ENCODE measurements around the gene TRIM59.

TRIM59 gene

DNA sequence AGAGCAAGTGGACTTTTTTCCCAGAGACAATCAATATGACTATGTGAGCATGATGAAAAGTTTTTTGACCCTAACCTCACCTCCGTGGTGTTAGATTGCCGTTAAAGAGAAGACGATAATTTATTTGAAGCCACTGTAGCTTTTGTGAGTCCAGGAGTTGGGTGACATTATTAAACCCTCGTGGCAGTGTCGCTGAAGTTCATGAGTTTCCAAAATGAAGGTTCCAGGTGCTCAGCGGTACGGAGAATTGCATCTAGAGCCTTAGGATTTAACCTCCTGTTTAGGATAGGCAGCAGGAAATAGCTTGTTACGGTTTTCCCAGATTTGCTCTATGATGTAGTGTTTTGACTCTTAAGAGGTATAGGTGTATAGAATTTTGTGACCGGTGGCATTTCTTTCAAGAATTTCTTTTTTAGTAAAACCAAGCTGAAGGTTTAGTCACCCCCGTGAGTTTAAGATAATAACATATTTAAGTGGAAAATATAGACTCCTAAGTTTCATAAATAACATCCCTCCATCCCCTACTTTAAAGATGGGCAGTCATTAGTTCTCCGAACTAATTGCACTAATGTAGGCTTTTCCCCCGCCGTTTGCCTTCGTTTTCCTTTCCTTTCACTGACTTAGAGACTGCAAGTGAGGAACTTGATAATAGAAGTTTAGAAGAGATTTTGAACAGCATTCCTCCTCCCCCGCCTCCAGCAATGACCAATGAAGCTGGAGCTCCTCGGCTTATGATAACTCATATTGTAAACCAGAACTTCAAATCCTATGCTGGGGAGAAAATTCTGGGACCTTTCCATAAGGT, 48.1 kb downstream of the TRIM59 start:
- DNase-seq: no peak

- peak; percentile 1 for DNase-seq
These were observed 48.9 kb downstream of the TRIM59 start for GRCh38 chr3:160400702-160401150.

- DNase-seq: peak; percentile 4
These were observed 49.4 kb downstream of the TRIM59 start for GRCh38 chr3:160400030-160400701.

DNA sequence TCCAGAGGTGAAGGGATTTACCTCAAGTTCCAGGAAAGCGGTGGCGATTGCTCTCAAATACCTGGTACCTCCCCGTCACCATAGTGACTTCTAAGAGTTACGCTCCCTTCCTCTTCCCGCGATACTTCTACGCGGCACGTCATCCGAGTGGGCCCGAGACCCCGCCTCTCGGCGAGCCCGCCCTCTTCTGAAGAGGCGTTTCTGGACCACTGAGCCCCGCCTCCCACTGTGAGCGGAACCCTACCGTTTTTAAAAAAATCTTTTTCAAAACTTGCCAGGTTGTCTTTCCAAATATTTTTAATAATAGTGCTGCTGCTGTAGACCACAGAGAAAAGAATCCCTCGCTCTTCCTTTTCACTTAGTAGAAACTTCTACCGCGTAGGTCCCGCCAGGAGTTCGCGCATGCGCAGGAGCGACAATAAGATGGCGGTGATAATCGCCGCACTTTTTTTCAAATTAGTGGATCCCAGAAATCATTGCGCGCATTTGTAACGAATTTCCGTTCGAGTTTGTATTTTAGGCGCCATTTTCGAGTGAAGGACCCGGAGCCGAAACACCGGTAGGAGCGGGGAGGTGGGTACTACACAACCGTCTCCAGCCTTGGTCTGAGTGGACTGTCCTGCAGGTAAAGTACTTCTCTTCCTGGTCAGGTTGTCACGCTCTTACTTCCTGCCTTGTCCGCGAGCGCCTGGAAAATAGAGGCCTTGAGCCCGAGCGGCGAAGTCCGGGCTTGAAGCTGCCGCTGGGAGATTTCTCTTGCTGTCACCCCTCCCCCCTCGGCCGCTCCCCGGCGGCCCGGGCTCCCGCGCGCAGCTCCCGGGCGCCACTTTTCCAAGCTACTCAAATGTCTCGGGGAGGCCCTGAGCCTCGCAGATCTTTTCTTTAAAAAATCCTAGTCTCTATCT, 50.2 kb downstream of the TRIM59 start, which contains the start of the genes IFT80 and SMC4:
Gene IFT80, minus strand, starts transcription at position 101 of the 905 bp plus-strand sequence. CDS start 14,625 bp downstream, outside the sequence.
Gene SMC4, plus strand, starts transcription at position 526 of the 905 bp plus-strand sequence. CDS start 1,177 bp downstream, outside the sequence.
- DNase-seq: peak; percentile 95

GRCh38 chr3:160398820-160399124, 50.8 kb downstream of the TRIM59 start:
- DNase-seq: no peak

GRCh38 chr3:160395297-160395696, 54.3 kb downstream of the TRIM59 start:
- DNase-seq: no peak

GRCh38 chr3:160394009-160394392, 55.6 kb downstream of the TRIM59 start:
- no peak for DNase-seq

- no peak for DNase-seq
These were observed 56.1 kb downstream of the TRIM59 start for GRCh38 chr3:160393346-160394008.

- no peak for DNase-seq
These were observed 56.8 kb downstream of the TRIM59 start for GRCh38 chr3:160392798-160393197.

DNA sequence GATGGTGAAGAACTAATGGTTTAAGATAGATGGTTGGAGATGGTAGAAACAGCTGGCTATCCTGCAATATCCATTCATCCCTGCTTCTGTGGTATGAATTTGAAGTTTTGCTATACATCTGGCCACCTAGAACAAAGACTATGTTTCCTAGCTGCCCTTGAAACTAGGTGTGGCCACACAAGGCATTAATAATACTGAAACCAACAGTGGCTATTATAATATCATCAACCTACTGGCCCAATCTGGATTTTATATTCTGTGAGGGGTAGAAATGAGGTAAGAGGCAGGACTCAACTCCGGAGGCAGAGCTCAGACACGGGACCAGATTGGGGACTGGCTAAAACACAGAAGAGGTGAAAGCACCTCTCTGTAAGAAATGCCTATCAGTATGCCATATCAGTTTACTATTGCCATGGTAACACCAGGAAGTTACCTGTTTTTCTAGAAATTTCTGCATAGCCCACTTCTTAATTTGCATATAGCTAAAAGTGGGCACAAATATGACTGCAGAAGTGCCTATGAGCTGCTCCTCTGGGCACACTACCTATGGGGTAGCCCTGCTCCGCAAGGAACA, 58.9 kb downstream of the TRIM59 start:
- DNase-seq: no peak

Measured in CD4-positive, alpha-beta T cell treated with Interferon gamma for 1 hour (primary cell).